ENCODE results near the gene LTBP3. TPM values are rescaled to one million over a fixed set of nuclear protein-coding genes. Genes with fewer than 3 reads are reported as not detected.

The LTBP3 gene
- polyA plus RNA-seq, 1 donor from 2014 or later: 4.6 TPM

GRCh38 chr11:65548395-65548794, 9.8 kb downstream of the LTBP3 start:
- no peaks in the 10 kb centered on the region for H3F3A ChIP-seq (ENCODE audit: insufficient read depth, low read length, poor library complexity, severe bottlenecking)
- H3K4me3 ChIP-seq (ENCODE audit: low read length): no peak overlapping the region
- no peaks in the 10 kb centered on the region for H4K20me1 ChIP-seq (ENCODE audit: insufficient read depth)
- H3K4me2 ChIP-seq (ENCODE audit: low read length): no peak overlapping the region
- TF ChIP-seq POLR2AphosphoS5 (IDR thresholded peaks at IDR 0.05) (no peak), TAF1 (IDR thresholded peaks at IDR 0.05; ENCODE audit: low read depth) (no peak), MXI1 (conservative IDR thresholded peaks at IDR 0.05; ENCODE audit: poor library complexity, severe bottlenecking) (no peak), SMC3 (conservative IDR thresholded peaks at IDR 0.05; ENCODE audit: poor library complexity) (no peak), EP300 (conservative IDR thresholded peaks at IDR 0.05; ENCODE audit: poor library complexity, severe bottlenecking) (no peak), RAD21 (conservative IDR thresholded peaks at IDR 0.05) (no peak)
- no peak overlapping the region for H3K9ac ChIP-seq (ENCODE audit: low read length)
- H2AFZ ChIP-seq (ENCODE audit: low read depth, low read length): no peak overlapping the region
- H3K27me3 ChIP-seq (ENCODE audit: insufficient read depth, low read depth, low read length): peaks cover 22% of the 10 kb centered on the region
- H3K36me3 ChIP-seq (ENCODE audit: insufficient read depth, low read length): no peaks in the 10 kb centered on the region
- no peaks in the 10 kb centered on the region for H3K79me2 ChIP-seq (replicated peaks; ENCODE audit: insufficient read depth, low read length)
- H3K9me2 ChIP-seq (ENCODE audit: insufficient read depth, low read length): no peaks in the 10 kb centered on the region
- H3K27ac ChIP-seq (ENCODE audit: low read length): no peak overlapping the region
- no peaks in the 10 kb centered on the region for H3K9me3 ChIP-seq (ENCODE audit: low read length)

DNA sequence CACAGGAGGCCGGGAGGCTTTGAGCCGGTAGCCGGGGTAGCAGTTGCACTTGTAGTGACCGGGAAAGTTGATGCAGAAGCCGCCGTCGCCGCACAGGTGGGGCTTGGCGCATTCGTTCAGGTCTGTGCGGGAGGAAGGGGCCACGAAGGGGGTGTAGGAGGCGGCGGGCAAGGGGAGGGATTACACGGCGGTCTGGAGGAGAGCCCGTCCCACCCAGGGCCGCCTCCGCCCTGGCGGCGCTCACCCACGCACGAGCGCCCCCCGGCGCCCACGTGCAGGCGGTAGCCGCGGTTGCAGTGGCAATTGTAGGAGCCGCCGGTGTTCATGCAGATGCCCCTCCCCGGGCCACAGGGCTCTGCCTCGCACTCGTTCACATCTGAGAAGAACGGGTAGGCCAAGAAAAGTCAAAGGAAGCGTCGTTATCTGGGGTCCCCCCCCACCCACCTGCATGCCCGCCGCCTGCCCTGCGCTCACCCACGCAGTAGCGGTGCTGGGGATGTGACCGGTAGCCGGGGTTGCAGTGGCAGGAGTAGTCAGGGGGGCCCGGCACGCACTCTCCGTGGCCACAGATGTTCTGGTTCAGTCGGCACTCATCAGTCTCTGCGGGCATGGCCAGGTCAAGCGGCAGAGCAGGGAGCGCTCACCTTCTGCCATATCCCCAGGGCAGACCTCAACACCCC, 10.6 kb downstream of the LTBP3 start:
- no peak overlapping the region for H3K27ac ChIP-seq (ENCODE audit: low read length)
- peaks cover 22% of the 10 kb centered on the region for H3K27me3 ChIP-seq (ENCODE audit: insufficient read depth, low read depth, low read length)
- TF ChIP-seq EP300 (conservative IDR thresholded peaks at IDR 0.05; ENCODE audit: poor library complexity, severe bottlenecking): no peak
- no peak for TF ChIP-seq EZH2 (IDR thresholded peaks at IDR 0.05; ENCODE audit: borderline replicate concordance, insufficient read depth, low read length, poor library complexity, severe bottlenecking)
- no peak for TF ChIP-seq SMC3 (conservative IDR thresholded peaks at IDR 0.05; ENCODE audit: poor library complexity)
- TF ChIP-seq POLR2AphosphoS5 (IDR thresholded peaks at IDR 0.05): no peak
- TF ChIP-seq TAF1 (IDR thresholded peaks at IDR 0.05; ENCODE audit: low read depth): no peak
- no peak for TF ChIP-seq RAD21 (conservative IDR thresholded peaks at IDR 0.05)
- TF ChIP-seq, protein P1, sequence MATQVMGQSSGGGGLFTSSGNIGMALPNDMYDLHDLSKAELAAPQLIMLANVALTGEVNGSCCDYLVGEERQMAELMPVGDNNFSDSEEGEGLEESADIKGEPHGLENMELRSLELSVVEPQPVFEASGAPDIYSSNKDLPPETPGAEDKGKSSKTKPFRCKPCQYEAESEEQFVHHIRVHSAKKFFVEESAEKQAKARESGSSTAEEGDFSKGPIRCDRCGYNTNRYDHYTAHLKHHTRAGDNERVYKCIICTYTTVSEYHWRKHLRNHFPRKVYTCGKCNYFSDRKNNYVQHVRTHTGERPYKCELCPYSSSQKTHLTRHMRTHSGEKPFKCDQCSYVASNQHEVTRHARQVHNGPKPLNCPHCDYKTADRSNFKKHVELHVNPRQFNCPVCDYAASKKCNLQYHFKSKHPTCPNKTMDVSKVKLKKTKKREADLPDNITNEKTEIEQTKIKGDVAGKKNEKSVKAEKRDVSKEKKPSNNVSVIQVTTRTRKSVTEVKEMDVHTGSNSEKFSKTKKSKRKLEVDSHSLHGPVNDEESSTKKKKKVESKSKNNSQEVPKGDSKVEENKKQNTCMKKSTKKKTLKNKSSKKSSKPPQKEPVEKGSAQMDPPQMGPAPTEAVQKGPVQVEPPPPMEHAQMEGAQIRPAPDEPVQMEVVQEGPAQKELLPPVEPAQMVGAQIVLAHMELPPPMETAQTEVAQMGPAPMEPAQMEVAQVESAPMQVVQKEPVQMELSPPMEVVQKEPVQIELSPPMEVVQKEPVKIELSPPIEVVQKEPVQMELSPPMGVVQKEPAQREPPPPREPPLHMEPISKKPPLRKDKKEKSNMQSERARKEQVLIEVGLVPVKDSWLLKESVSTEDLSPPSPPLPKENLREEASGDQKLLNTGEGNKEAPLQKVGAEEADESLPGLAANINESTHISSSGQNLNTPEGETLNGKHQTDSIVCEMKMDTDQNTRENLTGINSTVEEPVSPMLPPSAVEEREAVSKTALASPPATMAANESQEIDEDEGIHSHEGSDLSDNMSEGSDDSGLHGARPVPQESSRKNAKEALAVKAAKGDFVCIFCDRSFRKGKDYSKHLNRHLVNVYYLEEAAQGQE (IDR thresholded peaks at IDR 0.05; ENCODE audit: borderline replicate concordance): no peak
- no peak for TF ChIP-seq MXI1 (conservative IDR thresholded peaks at IDR 0.05; ENCODE audit: poor library complexity, severe bottlenecking)
- no peak for TF ChIP-seq CTCF (IDR thresholded peaks at IDR 0.05; ENCODE audit: poor library complexity, severe bottlenecking)
- no peak overlapping the region for H3K4me2 ChIP-seq (ENCODE audit: low read length)
- no peaks in the 10 kb centered on the region for H3K9me3 ChIP-seq (ENCODE audit: low read length)
- H3K79me2 ChIP-seq (replicated peaks; ENCODE audit: insufficient read depth, low read length): no peaks in the 10 kb centered on the region
- H3K36me3 ChIP-seq (ENCODE audit: insufficient read depth, low read length): no peaks in the 10 kb centered on the region
- H3K9ac ChIP-seq (ENCODE audit: low read length): no peak overlapping the region
- no peak overlapping the region for H2AFZ ChIP-seq (ENCODE audit: low read depth, low read length)
- H3F3A ChIP-seq (ENCODE audit: insufficient read depth, low read length, poor library complexity, severe bottlenecking): no peaks in the 10 kb centered on the region
- H3K9me2 ChIP-seq (ENCODE audit: insufficient read depth, low read length): no peaks in the 10 kb centered on the region
- H4K20me1 ChIP-seq (ENCODE audit: insufficient read depth): no peaks in the 10 kb centered on the region
- no peak overlapping the region for H3K4me3 ChIP-seq (ENCODE audit: low read length)

All from neural cell (in vitro differentiated cells).